ENCODE data around the gene TAB2.

TAB2 gene

GRCh38 chr6:149425224-149425623, 107.7 kb downstream of the TAB2 start:
- ChIA-PET POLR2A (no interaction called here), CTCF (no interaction called here)
- TF ChIP-seq PKNOX1 (IDR thresholded peaks at IDR 0.05): no peak
- no peak for TF ChIP-seq ZNF384 (IDR thresholded peaks at IDR 0.05)
- TF ChIP-seq TARDBP (IDR thresholded peaks at IDR 0.05): no peak
- no peak for TF ChIP-seq L3MBTL2 (conservative IDR thresholded peaks at IDR 0.05)
- no peak for TF ChIP-seq CTBP1 (IDR thresholded peaks at IDR 0.05; ENCODE audit: borderline replicate concordance)
- TF ChIP-seq NFRKB (IDR thresholded peaks at IDR 0.05): no peak
- TF ChIP-seq BHLHE40 (IDR thresholded peaks at IDR 0.05; ENCODE audit: borderline replicate concordance): no peak
- TF ChIP-seq FOXK2 (IDR thresholded peaks at IDR 0.05): no peak
- no peak for TF ChIP-seq LEF1 (IDR thresholded peaks at IDR 0.05; ENCODE audit: borderline replicate concordance)
- TF ChIP-seq FOXA1 (IDR thresholded peaks at IDR 0.05): no peak
- no peak for TF ChIP-seq SUZ12 (IDR thresholded peaks at IDR 0.05)
- TF ChIP-seq ARNT (IDR thresholded peaks at IDR 0.05): no peak
- TF ChIP-seq HDGF (IDR thresholded peaks at IDR 0.05; ENCODE audit: borderline replicate concordance): no peak
- TF ChIP-seq SP1 (IDR thresholded peaks at IDR 0.05): no peak
- TF ChIP-seq ELF4 (IDR thresholded peaks at IDR 0.05): no peak
- no peak for TF ChIP-seq FOXM1 (IDR thresholded peaks at IDR 0.05; ENCODE audit: borderline replicate concordance)
- no peak for DNase-seq (ENCODE audit: extremely low spot score)

- TF ChIP-seq FOXM1 (IDR thresholded peaks at IDR 0.05; ENCODE audit: borderline replicate concordance): no peak
- no peak for TF ChIP-seq SUZ12 (IDR thresholded peaks at IDR 0.05)
- no peak for TF ChIP-seq FOXK2 (IDR thresholded peaks at IDR 0.05)
- TF ChIP-seq ZNF384 (IDR thresholded peaks at IDR 0.05): no peak
- TF ChIP-seq L3MBTL2 (conservative IDR thresholded peaks at IDR 0.05): no peak
- TF ChIP-seq SP1 (IDR thresholded peaks at IDR 0.05): no peak
- no peak for TF ChIP-seq ELF4 (IDR thresholded peaks at IDR 0.05)
- TF ChIP-seq BHLHE40 (IDR thresholded peaks at IDR 0.05; ENCODE audit: borderline replicate concordance): no peak
- TF ChIP-seq HDGF (IDR thresholded peaks at IDR 0.05; ENCODE audit: borderline replicate concordance): no peak
- no peak for TF ChIP-seq CTBP1 (IDR thresholded peaks at IDR 0.05; ENCODE audit: borderline replicate concordance)
- no peak for TF ChIP-seq ARNT (IDR thresholded peaks at IDR 0.05)
- TF ChIP-seq FOXA1 (IDR thresholded peaks at IDR 0.05): no peak
- ChIA-PET POLR2A (no interaction called here), CTCF (no interaction called here)
- no peak for DNase-seq (ENCODE audit: extremely low spot score)
Observed at GRCh38 chr6:149425754-149426153, 108.2 kb downstream of the TAB2 start.

- DNase-seq (ENCODE audit: extremely low spot score): no peak
- ChIA-PET CTCF (no interaction called here), POLR2A (no interaction called here)
- TF ChIP-seq HDGF (IDR thresholded peaks at IDR 0.05; ENCODE audit: borderline replicate concordance) (no peak), SP1 (IDR thresholded peaks at IDR 0.05) (no peak), ARNT (IDR thresholded peaks at IDR 0.05) (no peak), TARDBP (IDR thresholded peaks at IDR 0.05) (no peak), FOXK2 (IDR thresholded peaks at IDR 0.05) (no peak), NFRKB (IDR thresholded peaks at IDR 0.05) (no peak), SUZ12 (IDR thresholded peaks at IDR 0.05) (no peak), ZNF384 (IDR thresholded peaks at IDR 0.05) (no peak), FOXA1 (IDR thresholded peaks at IDR 0.05) (no peak), LEF1 (IDR thresholded peaks at IDR 0.05; ENCODE audit: borderline replicate concordance) (no peak), ELF4 (IDR thresholded peaks at IDR 0.05) (no peak), PKNOX1 (IDR thresholded peaks at IDR 0.05) (no peak), FOXM1 (IDR thresholded peaks at IDR 0.05; ENCODE audit: borderline replicate concordance) (no peak), L3MBTL2 (conservative IDR thresholded peaks at IDR 0.05) (no peak), BHLHE40 (IDR thresholded peaks at IDR 0.05; ENCODE audit: borderline replicate concordance) (no peak)
Observed at GRCh38 chr6:149428606-149429005, 111.1 kb downstream of the TAB2 start.

GRCh38 chr6:149429427-149430360, 112.2 kb downstream of the TAB2 start:
- no peak for DNase-seq (ENCODE audit: extremely low spot score)
- no peak for TF ChIP-seq HDGF (IDR thresholded peaks at IDR 0.05; ENCODE audit: borderline replicate concordance)
- TF ChIP-seq ZNF384 (IDR thresholded peaks at IDR 0.05): no peak
- TF ChIP-seq LEF1 (IDR thresholded peaks at IDR 0.05; ENCODE audit: borderline replicate concordance): no peak
- TF ChIP-seq NFRKB (IDR thresholded peaks at IDR 0.05): no peak
- no peak for TF ChIP-seq FOXA1 (IDR thresholded peaks at IDR 0.05)
- TF ChIP-seq PKNOX1 (IDR thresholded peaks at IDR 0.05): no peak
- TF ChIP-seq SUZ12 (IDR thresholded peaks at IDR 0.05): no peak
- no peak for TF ChIP-seq SP1 (IDR thresholded peaks at IDR 0.05)
- no peak for TF ChIP-seq FOXM1 (IDR thresholded peaks at IDR 0.05; ENCODE audit: borderline replicate concordance)
- no peak for TF ChIP-seq L3MBTL2 (conservative IDR thresholded peaks at IDR 0.05)
- no peak for TF ChIP-seq FOXK2 (IDR thresholded peaks at IDR 0.05)
- TF ChIP-seq TARDBP (IDR thresholded peaks at IDR 0.05): no peak
- no peak for TF ChIP-seq CTBP1 (IDR thresholded peaks at IDR 0.05; ENCODE audit: borderline replicate concordance)
- TF ChIP-seq ELF4 (IDR thresholded peaks at IDR 0.05): no peak
- TF ChIP-seq ARNT (IDR thresholded peaks at IDR 0.05): no peak
- no peak for TF ChIP-seq BHLHE40 (IDR thresholded peaks at IDR 0.05; ENCODE audit: borderline replicate concordance)
- ChIA-PET POLR2A (no interaction called here), CTCF (no interaction called here)

- ChIA-PET CTCF (interaction anchor here (0.6 to 2.1 kb wide), 33 partner anchors 9 to 1380 kb away, joined by 3 to 13 read pairs (median 5); no protein-coding TSS in a partner anchor), POLR2A (interaction anchor here (0.6 kb wide), 1 partner anchor 94 kb away, joined by 3 read pairs; no protein-coding TSS in a partner anchor)
- TF ChIP-seq FOXK2 (IDR thresholded peaks at IDR 0.05) (no peak), HDGF (IDR thresholded peaks at IDR 0.05; ENCODE audit: borderline replicate concordance) (no peak), FOXA1 (IDR thresholded peaks at IDR 0.05) (no peak), LEF1 (IDR thresholded peaks at IDR 0.05; ENCODE audit: borderline replicate concordance) (no peak), ELF4 (IDR thresholded peaks at IDR 0.05) (no peak)
- peak; percentile 95 for DNase-seq (ENCODE audit: extremely low spot score)
Observed at GRCh38 chr6:149431905-149432775, 114.6 kb downstream of the TAB2 start.
